Iris pigment epithelial cell (primary cell): ENCODE data around the gene EIF2D.
"Not testable (repeated sequence)": the region's sequence is repeated elsewhere in the genome, so short reads cannot be mapped to it uniquely, and the experiment has no call there.

Source experiments
- DNase-seq: peaks from one replicate; pipeline ENCODE4 v3.0.0-alpha.2; 2011; ENCODE audit warnings: low read depth

The EIF2D gene

DNA sequence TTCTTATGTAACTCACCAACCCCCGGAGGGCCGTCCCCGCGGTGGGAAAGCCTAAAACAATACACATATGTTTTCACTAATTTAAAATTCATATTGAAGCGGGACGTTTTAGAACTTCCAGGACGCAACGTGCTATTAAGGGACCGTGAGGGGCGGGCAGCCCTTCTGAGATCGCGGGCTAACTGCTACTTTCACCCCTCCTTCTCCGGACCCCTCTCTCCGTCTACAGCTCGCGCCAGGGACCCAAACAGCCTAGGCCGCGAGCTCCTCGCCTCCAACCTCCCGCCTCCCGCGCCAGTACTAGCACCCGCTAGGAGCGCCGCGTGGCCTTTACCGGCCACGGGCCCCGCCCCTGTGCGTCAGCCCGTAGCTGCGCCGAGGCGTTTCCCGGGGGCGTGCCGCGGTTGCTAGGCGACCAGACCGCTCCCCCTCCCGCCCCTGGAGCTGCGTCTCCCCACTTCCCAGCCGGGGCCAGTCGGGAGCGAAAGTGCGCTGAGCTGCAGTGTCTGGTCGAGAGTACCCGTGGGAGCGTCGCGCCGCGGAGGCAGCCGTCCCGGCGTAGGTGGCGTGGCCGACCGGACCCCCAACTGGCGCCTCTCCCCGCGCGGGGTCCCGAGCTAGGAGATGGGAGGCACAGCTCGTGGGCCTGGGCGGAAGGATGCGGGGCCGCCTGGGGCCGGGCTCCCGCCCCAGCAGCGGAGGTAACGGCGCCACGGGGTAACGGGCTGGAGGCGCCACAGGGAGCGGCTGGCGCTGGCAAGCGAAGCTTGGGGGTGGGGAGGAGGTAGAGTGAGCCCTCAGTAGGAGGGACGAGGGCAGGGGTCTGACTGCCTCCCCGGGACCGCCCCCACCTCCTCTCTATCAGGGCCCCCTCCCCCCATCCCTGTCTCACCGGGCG lies 23.1 kb upstream of the EIF2D start, which contains the start of gene DYRK3:
DYRK3 (plus strand) TSS at position 457 of the 898 bp plus-strand sequence; CDS start at position 625, 168 bp downstream.
- DNase-seq: peak; percentile 95

DNA sequence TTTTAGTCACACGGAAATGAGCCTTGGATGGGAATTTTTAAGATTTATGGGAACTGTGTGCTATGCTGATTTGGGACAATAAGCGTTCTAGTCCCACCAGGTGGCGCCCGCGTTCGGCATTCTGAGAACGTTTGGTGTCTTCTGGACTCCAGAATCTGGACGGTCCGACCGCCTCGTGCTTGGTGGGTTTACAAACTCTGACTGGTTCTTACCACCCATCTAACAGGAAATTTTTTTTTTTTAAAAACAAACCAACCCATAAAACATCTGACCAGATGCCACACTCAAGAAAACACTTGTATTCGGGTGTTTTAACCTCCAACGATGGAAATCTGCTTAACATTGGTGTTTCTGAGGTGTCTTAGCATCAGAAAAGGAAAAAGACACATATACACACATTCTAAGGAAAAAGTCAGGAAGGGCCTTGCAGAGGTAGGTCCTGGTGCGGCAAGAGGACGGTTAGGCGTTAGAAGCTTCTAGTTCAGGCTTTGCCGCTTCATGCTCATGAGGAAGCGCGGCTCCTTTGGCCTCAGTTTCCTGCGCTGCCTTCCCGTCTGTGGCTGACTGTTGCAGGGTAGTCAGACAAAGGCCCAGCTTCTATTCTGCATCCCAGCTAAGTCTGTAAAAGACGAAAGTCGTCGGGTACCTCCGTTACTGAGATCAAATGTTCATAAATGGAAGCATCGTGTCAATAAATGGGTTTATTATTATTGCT lies 22.3 kb upstream of the EIF2D start:
- peak; percentile 85 for DNase-seq

DNA sequence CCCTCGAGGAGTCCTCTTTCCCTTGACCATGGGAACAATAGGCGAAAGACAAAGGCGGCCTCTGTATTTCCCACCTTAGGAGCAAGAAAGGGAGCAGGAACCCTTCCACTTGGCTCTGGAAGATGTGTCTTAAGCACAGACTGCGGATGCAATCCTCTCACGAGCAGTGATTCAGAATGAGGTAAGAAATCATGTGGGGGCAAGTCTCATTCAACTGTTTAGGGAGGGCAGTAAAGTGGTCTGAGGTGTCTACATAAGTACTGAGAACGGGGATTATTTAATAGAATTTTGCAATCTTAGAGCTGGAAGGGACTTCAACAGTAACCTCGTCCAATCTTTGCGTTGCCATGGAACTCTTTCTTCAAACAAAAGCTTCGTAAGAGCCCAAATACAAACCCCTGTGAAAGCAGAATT lies 21.4 kb upstream of the EIF2D start:
- peak; percentile 94 for DNase-seq

DNA sequence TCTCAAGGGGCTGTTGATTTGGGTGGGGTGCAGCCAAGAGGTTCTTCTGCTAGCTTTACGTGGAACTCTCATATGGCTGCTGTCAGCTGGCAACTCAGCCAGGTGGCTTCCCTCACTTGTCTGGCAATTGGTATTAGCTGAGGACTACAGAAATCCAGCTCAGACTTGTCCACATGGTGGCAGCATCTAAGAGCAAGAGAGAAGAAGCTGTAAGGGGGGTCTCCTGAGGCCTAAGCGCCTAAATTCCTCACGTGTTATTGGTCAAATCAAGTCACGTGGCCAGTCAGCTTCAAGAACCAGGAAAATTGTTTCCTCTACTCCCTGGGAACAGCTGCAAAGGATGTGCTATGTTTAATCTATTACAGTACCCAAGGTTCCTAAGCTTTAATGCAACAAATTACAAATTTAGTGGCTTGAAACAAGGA lies 18.8 kb upstream of the EIF2D start:
- DNase-seq: peak; percentile 87

DNA sequence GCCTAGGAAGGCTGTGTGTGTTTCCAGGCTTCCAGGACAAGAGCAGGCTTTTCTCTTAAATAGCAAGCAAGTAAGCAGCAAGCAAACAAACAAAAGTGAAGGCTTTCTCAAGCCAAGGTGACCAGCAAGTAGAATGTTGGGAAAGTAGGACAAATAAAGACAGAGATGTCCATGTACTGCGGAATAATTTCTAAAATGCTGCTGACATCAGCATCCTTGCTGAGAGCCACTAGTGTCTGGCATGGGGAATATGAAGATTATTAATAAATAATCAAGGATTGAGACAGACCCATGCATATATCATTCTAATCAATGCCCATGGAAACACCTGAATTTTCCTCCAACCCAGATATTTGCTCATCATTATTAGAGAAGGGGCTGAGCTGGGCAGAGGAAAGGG lies 16.7 kb upstream of the EIF2D start:
- DNase-seq: no peak

DNA sequence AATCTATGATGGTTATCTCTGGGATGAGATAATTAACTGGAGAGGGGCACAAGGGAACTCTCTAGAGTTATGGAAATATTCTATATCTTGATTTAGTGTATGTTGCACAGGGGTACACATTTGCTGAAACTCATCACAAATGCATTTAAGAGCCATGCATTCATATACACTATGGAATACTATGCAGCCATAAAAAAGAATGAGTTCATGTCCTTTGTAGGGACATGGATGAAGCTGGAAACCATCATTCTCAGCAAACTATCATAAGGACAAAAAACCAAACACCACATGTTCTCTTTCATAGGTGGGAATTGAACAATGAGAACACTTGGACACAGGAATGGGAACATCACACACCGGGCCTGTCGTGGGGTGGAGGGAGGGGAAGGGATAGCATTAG lies 14.1 kb upstream of the EIF2D start:
- not testable (repeated sequence) for DNase-seq

DNA sequence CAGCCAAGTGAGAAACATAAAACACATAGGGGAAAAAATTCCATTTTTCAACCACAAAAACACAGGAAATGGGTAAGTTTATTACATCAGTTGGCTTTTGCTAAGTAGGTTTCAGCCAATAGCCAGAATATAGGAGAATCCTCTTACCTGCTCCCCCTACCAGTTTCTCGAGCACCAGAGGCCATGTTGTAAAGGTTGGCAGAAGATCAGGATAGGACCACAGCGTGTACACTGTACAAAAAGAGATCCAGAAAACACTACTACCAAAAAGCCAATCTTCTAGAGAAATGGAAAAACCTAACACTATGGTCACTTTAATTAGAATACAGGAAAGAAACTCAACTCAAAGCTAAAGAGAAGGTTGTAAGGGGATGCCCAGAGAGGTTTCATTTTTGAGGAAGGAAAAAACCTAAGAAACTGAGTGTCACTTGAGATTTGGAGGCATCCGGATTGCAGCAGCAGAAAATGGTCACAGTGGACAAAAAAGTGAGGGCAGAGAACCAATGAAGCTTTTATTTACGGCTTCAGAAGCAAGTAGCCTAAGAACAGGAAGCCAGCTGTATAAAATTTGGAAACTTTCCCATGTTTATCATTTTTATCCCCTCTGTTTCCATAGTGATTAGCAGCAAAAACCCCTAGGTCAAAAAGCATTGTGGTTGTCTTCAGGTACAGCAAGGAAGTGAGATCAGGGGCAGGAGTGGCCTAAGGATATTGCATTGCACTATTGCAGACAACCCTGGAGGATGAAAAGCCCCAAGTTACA lies 2.9 kb downstream of the EIF2D start:
- peak; percentile 45 for DNase-seq

DNA sequence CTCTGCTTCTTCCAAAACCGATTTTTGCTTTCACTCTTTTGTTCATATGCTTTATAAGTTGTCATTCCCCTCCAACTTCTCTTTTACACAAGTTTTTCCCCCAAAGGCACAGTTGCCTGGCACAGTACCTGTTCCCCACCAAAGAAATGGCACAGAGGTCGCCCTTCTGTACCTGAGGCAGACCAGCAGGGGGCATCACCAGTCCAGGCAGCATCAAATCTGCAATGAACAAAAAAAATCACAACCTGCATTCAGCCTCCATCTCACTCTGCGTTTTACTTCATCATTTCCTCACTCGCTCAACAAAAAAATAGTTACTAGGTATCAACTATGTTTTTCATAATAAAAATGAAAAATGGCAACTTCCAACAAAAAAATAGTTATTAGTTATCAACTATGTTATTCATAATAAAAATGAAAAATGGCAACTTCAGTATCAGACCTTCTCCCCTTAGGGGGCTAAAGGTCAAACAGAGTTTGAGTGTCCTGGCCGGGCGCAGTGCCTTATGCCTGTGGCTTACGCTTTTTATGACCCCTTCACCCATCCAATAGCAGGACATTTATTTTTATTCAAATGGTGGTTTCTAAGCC lies 4.1 kb downstream of the EIF2D start:
- DNase-seq: peak; percentile 36

DNA sequence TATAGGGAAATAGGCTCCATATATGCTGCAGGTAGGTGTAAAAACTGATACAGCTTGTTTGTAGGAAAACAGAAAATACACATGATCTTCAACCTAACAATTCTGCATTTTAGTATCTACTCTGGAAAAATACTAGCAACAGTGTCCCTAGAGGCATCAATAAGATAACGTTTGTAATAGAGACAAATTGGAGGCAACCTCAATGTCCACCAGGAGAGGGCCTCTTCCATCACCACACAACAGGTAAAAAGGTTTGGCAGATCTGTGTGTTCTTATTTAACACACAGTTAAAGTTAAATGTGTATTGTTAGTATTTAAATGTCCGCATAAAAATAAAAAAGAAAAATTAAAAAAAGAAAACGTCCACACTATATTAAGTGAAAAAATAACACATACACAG lies 5.4 kb downstream of the EIF2D start:
- peak; percentile 47 for DNase-seq

DNA sequence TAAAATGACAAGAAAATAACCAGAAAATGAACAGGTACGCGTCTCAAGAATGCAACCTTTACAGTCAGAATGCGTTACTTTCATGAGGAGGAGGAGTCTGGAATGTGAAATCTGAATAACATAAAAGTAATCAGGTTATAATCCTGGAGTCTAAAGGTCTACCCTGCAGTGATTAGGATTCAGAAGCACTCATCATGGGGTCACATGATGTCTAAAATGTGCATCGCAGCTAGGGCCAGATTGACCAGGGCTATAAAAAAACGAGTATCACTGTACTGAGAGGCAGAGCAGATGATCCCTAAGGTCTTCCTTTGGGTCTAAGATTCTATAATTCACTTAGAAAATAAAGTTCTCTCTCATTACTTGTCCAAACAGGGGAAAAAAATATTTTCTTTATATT lies 7.4 kb downstream of the EIF2D start:
- DNase-seq: no peak

DNA sequence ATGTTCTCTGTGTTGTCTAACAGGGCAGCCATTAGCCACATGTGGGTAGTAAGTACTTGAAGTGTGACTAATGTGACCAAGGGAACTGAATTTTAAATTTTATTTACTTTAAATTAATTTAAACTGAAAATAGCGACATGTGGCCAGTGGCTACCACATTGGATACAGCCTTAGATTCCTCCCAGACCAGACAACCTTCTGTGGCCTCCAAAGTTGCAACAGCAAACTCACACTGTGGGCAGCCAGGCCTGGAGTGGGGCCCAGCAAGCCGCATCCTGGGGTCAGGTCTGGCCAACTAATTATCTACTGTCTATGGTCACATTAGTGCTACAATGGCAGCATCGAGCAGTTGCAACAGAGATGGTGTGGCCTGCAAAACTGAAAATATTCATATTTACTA lies 11.7 kb downstream of the EIF2D start:
- peak; percentile 17 for DNase-seq

DNA sequence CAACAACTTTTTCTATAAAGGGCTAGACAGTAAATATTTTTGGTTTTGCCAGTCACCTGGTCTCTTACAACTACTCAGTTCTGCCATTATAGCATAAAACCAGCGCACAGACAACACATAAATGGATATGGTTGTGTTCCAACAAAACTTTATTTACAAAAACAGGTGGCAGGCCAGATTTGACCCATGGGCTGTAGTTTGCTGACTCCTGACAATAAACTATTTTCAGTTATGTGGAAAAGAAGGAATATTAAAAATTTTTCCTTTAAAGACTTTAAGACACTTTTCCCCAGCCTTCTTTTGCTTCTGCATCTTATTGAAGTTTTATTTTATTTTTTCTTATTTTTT lies 16.0 kb downstream of the EIF2D start:
- no peak for DNase-seq

DNA sequence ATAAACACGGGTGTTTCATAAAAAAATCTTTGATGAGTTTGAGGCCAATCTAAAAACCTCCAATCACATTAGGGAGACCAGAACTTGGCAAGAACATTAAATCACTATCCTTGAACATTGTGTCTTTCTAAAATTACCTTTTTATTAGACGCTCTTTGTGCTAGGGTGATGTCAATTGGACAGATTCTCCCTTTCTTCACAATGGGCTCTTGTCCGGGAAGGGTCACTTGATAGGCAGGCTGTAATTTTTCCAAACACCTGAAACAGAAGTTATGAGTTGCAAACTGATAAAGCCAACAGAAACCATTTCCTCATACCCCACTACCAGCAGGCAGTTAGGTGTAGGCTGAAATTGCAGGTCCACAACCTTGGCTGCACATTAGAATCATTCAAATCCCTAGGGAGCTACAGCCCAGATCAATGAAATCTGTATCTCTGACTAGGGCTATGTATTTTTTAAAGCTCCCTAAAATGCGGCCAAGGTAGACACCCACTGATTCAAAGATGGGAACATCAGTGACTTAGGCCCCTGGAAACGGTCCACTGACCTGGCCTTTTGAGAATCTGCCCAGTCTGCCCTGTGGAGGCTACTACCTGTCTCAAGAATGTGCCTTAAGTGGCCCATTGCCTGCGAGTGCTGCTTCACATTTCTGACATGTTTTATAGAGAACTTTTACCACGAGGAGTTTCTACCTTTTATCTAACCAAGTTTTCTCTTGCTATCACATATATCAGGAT lies 16.5 kb downstream of the EIF2D start:
- no peak for DNase-seq

DNA sequence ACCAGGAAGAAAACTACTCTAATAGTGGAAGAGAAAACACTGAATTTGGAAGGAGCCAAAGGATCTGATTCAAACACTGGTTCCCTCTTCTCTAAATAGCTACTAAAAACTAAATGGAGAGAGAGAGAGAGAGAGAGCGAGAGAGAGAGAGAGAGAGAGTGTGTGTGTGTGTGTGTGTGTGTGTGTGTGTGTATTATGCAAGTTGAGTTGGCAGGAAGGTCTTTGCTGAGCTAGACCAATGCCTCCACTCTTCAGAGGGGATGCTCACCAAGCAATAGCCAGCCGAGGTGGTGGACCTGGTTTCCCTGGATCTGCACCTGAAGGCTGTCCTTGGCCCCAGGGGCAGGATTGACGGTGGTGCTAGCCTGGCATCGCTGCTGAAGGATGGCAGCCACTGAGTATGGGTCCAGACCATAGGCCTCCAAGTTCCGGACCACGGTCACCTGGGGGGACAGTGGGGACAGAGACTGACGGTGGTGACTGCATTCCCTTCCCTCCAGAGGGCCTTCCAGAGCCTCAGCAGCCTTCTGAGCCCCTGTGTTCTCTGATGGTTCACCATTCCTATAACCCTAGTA lies 18.8 kb downstream of the EIF2D start:
- DNase-seq: no peak

DNA sequence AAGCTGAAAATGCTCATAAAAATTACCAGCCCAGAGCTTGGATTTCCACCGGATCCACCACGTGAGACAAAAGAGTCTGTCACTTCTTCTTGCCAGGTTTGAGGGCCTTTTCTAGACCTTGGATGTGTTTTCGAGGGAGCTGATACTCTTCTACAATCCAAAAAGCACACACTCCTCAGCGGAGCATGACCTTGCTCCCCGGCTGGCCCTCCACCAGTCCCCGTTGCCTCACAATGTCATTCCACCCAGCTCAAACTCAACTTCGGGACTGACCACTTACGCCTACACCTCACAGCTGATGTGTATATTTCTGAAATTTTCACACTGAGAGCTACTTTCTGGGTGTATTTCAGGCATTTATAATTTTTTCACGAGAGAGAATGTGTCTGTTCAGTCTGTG lies 20.6 kb downstream of the EIF2D start:
- DNase-seq: no peak

DNA sequence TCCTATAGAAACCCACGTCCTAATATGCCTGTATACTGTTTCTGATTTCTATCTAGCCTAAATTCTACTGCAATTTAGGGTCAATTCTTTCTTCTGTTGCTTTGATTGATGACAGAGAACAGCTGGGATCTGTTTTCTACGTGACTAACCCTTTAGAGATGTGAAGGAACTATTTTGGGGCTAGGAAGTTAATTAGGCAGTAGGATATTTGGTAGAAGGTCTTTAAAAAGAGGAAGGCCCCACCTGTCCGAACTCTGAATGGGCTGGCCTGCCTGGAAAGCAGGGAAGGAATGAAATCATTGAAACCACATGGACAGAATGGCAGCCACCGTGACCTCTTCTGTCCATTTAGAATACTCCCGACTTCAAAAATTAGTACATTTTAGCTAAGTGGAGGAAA lies 21.0 kb downstream of the EIF2D start:
- no peak for DNase-seq

DNA sequence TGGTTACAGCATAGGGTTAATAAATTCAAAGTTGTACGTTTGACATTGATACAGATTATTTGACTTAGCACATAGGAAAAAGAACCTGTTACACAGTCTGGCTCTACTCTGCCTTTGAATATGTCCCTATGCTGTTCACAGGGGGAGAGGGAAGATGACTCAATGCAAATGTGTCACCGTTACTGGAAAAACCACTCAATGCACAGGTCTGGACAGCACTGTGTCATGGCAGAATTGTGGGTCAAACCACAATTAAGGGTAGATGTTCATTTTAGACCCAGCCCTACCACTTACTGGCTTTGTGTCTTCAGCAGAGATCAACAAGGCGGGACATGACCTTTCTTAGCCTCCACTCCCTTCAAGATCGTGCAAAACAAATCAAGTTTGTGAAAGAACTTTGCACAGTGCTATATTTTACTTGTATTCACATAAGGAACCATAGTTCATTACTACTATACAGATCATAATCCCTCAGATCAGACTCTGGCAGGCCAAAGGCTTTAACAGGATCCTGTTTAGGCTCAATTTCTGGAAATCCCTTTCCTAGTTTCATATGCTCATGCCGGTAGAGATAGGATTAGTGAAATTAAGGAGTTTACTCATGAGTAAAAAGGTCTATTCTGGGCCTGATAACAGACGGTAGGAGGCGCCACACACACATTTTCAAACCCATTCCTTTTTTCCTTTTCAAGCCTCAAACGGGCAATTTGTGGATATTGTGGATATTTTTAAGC lies 22.1 kb downstream of the EIF2D start:
- peak; percentile 75 for DNase-seq

DNA sequence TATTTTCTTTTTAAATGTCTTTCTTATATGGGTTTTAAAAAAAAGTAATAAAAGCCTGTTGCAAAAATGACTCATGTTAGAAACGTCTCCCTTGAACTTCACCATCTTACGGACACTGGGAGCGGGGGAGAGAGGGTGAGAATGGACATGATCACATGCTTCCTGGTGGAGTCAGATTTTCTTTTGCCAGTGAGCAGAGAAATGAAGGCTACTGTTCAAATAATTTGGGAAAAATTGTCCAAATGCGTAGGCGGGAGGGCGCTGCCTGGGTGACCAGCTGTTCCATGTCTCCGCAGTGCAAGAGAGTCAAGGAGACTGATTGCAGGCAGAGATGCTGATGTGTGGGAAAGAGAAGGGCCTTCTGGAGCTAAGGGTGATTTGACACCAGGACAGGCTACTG lies 23.1 kb downstream of the EIF2D start:
- DNase-seq: peak; percentile 96

DNA sequence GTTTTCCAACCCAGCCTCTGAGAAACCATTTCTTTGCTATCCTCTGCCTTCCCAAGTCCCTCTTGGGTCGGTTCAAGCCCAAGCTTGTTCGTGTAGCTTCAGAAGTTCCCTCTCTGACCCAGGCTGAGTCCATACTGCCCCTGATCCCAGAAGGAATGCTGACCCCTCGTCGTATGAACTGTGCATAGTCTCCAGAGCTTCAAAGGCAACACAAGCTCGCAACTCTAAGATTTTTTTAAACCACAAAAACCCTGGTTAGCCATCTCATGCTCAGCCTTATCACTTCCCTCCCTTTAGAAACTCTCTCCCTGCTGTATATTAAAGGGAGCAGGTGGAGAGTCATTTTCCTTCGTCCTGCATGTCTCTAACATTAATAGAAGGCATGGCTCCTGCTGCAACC lies 23.8 kb downstream of the EIF2D start:
- DNase-seq: peak; percentile 33

DNA sequence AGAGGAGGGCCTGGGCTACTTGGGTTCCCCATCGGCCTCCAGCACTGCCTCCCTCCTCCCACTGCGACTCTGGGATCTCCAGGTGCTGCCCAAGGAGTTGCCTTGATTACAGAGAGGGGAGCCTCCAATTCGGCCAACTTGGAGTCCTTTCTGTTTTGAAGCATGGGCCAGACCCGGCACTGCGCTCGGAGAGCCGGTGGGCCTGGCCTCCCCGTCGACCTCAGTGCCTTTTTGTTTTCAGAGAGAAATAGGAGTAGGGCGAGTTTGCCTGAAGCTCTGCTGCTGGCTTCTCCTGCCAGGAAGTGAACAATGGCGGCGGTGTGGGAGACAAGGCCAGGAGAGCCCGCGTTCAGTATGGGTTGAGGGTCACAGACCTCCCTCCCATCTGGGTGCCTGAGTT lies 24.4 kb downstream of the EIF2D start:
- DNase-seq: no peak
